GM21367 (cell line): ENCODE results near the gene FAHD2A.
"Not testable (repeated sequence)": the region's sequence is repeated elsewhere in the genome, so short reads cannot be mapped to it uniquely, and the experiment has no call there.

Source experiments
- ATAC-seq: cut with Tn5 transposase; IDR thresholded peaks from one replicate; pipeline ENCODE4 v1.9.1; 2021; ENCODE audit not compliant: unreplicated experiment

FAHD2A gene

DNA sequence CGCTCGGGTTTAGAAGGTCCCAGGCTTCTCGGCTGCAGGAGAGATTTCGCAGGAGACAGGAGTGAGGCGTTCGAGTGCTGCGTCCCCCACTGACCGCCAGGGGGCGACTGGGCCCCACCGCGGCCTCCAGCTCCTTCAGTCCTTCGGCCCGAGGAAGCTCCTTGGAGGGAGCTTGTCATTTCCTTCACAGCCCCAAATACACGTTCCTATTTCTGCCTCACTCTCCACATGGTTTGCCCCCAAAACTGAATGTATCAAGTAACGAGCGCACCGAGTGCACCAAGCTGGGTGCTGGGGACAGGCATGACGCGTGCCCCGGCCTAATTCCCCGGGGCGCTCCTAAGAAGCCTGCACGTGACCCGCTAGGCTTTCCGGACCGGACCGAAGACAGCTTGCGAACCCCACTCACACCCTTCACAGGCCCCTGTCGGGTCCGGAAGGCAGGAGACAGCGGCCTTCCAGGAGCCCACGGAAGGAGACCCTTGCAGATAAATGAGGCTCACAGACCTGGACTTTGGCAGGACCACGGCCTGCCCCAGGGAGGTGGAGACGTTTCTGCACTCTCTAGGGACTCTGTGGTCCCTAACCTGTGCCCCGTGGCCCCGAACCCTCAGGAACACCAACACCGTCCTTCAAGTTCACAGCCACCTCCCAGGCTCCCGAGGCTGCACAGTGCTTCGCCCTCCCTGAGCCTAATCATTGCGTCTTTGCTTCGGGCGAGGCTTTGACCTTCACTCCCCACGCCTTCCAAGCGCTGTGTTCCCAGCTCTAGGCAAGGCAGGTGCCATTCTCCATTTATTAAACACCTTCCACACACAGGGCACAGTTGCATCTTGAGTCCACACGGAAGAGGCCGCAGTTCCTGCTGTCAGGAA lies 13.0 kb upstream of the FAHD2A start:
- peak; percentile 49 for ATAC-seq

DNA sequence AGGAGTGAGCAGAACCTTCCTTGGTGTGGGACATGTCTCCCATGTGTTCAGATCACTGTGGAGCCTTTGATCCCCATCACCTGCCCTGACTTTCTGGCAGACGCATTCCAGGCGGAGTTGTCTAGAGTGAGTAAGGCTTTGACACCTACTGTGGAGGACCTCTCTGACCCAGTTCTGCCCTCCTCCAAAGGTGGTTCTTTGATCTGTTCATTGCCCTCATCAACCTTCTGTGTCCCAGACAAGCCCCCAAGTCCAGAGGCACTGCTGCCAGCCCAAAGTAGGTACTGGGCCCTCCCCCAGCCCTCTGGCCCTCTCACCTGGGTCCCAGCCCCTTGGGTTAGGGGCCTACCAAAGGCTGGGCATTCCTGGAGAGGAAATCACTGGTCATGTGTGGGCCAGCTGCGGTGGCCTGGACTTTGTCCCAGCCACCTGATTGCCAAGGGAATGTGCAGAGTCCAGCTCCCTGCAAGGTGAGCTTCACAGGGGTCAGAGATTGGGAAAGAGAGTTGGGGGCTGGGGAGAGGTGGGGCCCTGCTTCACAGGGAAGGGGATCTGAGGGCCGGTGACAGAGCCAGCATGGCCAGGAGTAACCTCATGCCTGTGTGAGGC lies 12.1 kb upstream of the FAHD2A start:
- ATAC-seq: no peak

DNA sequence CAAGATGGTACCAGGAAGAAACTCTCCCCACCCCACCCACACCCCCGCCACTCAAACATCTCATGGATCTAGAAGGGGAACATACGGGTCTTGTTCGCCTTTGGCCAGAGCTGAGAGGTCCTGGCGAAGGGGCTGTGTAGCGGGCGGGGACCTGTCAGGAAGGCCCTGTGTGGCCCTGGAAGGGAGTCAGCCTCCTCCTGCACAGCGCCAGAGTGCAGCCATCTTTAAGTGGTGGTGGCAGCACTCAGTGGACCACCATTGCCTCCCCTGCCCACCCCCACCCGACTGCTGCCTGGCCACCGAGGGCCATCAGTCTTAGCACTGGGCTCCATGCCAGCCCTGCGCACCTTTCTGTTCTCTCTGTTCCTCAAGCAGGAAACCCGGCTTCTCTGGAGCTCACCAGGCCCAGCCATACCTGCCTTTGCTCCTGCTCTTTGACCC lies 11.6 kb upstream of the FAHD2A start:
- ATAC-seq: no peak

DNA sequence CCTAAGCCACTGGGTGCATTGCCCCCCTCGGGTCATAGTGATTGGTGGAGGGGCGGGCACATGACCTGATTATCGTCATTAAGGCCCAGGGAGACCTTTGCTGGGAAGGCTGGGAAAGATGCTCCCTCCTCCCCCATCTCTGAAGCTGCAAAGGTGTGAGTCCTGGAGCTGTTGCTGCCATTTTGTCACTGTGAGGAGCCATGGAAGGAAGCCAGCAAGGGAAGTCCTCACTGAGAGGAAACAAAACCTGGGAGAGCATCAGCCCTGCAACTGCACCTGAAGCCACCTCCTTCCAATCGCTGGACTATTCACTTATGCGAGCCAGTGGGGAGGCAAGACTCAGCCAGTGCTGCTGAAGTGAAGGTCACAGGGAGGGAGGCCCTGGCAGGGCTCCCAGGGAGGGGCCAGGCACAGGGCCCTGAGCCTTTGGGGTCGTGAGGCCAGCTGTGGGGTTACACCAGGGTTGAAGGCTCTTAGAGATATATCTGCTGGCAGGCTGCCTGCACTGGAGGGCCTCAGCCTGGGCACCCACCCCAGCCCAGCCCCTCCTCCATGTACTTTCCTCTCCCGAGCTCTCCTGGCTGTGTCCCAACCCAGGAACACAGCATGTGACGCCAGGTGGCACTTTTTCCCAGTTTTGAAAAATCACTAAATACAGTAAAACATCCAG lies 10.7 kb upstream of the FAHD2A start:
- ATAC-seq: no peak

DNA sequence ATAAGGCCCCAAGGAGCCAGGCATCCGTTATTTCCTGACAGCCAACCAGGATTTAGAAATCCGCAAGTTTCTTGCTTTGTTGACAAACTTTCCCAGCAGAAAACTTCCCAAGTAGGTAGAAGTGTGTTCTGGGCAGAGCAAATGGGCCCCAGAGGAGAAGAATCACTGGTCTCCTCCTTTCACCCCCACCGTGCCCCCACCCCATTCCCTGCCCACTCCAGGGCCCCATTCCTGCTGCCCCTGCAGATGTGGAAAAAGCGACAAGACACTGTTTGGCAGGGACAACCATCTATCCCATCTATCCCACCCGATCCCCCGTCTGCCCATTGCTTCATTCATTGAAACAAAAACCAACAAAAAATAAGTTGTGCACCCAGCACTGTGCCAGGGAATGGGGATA lies 10.2 kb upstream of the FAHD2A start:
- no peak for ATAC-seq

- no peak for ATAC-seq
Measured at GRCh38 chr2:95392730-95393455, 9.6 kb upstream of the FAHD2A start.

- ATAC-seq: no peak
Measured at GRCh38 chr2:95393901-95394300, 8.6 kb upstream of the FAHD2A start.

- ATAC-seq: no peak
Measured at GRCh38 chr2:95399061-95399460, 3.4 kb upstream of the FAHD2A start.

DNA sequence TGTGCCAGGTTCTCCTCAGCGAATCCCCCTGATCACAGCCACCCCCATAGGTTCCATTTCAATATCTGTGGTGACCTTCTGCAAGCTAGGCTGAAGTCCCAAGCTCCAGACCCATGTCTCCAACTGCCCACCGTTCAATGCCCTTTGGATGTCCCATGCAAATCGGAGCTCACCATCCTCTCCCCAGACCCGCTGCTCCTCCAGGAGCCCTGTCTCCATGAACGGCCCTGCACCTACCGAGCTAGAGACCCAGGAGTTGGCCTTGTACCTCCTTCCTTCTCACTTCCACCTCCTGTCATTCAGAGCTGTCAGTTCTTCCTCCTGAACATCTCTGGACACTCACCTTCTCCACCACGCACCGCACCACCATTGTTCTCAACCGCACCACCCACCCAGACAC lies 1.0 kb upstream of the FAHD2A start:
- no peak for ATAC-seq

GRCh38 chr2:95402004-95402369 lies 521 bp upstream of the FAHD2A start:
- peak; percentile 8 for ATAC-seq

DNA sequence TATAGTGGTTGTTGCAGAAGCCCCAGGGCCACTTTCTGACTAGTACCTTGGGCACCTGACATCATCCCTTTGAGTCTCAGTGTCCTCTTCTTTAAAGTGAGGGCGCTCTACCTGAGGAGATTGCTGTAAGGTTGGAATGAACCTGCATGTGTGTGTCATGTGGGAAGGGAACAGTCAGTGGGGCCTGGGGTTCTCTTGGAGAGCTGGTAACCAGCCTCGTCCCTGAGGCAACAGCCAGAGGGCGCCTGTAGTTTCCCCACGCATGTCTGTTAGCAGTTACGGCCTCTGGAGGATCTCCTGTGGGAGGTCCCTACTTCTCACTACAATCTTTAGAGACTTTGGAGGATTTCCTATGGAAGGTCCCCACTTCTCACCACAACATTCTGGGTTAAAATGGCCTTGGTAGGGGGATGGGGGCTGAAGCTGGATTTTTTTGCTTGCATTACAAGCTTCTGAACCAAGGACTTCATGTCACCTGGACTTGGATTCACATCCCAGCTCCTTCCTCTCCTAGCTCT lies 755 bp downstream of the FAHD2A start:
- not testable (repeated sequence) for ATAC-seq

DNA sequence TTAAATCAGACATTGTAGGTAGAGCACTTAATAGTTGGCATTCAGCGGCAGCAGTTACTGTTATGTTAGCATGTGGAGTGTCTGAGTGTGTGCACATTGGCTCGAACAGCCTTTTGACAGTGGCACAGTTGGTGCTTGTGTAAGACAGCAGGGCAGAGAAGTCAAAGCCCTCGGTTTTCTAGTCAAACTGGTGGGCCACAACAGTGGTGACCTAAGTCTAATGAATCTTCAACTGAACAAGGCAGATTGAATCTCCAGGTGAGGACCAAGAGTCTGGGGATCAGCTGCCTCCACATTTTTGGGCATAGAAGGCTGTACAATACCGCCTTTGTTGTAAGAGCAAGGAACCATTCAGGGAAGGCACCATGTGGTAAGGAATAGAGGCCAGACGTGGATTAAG lies 1.3 kb downstream of the FAHD2A start:
- not testable (repeated sequence) for ATAC-seq

DNA sequence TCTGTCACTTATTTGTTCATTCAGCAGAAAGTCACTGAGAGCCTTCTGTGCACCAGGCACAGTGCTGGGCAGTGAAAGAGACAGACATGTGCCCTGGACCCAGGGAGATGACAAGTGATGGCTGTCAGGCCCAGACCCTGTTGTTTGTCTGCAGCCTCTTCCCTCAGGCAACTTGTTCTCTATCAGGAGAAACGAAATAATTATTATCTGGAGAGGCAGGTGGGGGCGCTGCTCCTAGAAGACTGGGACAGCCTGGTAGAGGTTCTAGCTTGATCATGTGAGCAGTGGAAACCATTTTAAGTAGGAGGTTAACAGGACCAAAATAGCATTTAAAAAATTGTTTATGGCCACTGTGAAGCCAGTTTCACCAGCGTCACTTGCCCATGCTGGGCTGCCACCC lies 2.2 kb downstream of the FAHD2A start:
- not testable (repeated sequence) for ATAC-seq

- not testable (repeated sequence) for ATAC-seq
Measured at GRCh38 chr2:95411239-95411638, 8.7 kb downstream of the FAHD2A start.

DNA sequence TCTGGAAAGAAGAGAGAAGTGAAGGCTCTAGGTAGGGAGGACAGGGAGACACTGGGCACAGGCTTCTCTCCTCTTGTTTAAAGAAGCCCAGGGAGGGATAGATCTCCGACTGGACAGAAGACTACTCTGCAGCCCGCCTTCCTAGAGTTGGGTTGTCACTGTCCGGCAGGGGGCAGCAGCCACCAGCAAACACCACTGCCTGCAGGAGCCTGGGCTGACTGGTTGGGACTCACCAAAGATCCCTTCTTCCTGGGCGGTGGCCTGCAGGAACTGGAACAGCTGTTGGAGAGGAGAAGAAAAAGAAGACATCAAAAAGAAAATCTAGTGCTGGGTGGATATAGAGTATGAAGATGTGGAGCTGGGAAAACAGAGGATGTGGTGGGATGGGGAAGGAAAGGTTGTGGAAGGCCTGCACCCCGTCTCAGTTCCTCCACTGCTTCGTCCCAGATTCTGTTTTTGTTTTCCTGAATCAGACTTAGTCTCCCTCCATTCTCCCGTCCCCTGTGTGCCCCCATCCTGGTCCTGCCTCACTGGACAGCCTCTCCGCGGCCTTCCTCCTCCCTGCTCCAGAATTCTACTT lies 11.6 kb downstream of the FAHD2A start:
- ATAC-seq: peak; percentile 70

GRCh38 chr2:95415138-95415537 lies 12.6 kb downstream of the FAHD2A start:
- ATAC-seq: not testable (repeated sequence)

- not testable (repeated sequence) for ATAC-seq
Measured at GRCh38 chr2:95415561-95415960, 13.1 kb downstream of the FAHD2A start.

DNA sequence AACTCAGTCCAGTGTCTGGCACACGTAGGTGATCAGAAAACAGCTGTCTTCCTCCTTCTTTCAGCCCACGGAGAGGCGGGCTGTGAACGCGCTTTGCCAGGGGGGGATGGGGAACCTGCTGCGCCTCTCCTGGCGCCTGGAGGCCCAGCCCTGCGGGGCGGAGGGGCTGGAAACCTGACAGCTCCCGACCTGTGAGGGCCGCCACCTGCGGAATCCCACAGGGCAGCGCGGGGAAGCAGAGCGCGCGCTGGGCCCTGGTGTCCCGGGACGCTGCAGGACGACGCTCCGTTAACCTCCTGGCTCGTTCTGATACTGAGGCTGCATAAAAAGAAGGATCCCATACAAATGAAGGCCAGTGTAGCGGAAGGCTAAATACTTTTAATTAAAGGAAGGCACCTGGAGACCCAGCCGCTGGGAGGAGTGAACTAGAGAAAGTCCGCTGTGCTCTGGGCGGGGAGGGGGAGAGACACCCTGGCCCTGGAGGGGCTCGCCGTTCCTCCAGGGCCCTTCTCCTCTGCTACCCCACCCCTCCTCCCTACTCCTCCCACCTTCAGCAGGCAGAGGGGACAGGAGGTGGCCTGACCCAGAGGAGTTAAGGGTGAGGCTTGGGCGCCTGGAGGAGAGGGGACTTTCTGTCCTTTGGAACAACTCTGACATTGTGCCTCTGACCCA lies 24.8 kb downstream of the FAHD2A start:
- not testable (repeated sequence) for ATAC-seq

- ATAC-seq: not testable (repeated sequence)
Measured at GRCh38 chr2:95429748-95430467, 27.4 kb downstream of the FAHD2A start.
